ENCODE data around the gene DOCK3. TPM values are rescaled to one million over a fixed set of nuclear protein-coding genes. Genes with fewer than 3 reads are reported as not detected.
A peak's percentile ranks its signal among the peaks of the same experiment; 100 is the strongest.

DOCK3 gene
- total RNA-seq, 5 donors from 2014 or later (not counting 1 experiment from before 2014, with no cell fraction given): 2.0 to 3.2 (median 2.6) TPM

GRCh38 chr3:50671331-50671730 is 3.4 kb upstream of the DOCK3 start:
- CTCF ChIA-PET: no interaction called here
- H3K27me3 Mint-ChIP-seq: peaks cover 10 to 18% of the 10 kb centered on the region in 2 donors
- no peak overlapping the region for H3K27ac Mint-ChIP-seq
- H3K4me1 Mint-ChIP-seq: peaks cover 4 to 7% (median 6%) of the 10 kb centered on the region in 3 donors
- Histone ChIP-seq H3K27me3 (replicated peaks in 1 of 2; ENCODE audit: control insufficient read depth in 2 of 2, extremely low read depth in 1 of 2, insufficient read depth in 2 of 2, low read length in 1 of 2) (peaks cover 11 to 20% of the 10 kb centered on the region in 2 experiments), H3K9me3 (no peaks in the 10 kb centered on the region), H3K36me3 (ENCODE audit: control insufficient read depth in 2 of 2, extremely low read depth in 1 of 2, insufficient read depth in 1 of 2, low read length in 1 of 2) (no peaks in the 10 kb centered on the region), H3K4me3 (ENCODE audit: control insufficient read depth in 1 of 2, extremely low read depth in 1 of 2, low read length in 1 of 2) (no peak overlapping the region), H3K27ac (ENCODE audit: low read length) (no peak overlapping the region), H3K4me1 (ENCODE audit: control insufficient read depth in 1 of 2, extremely low read depth in 1 of 2, insufficient read depth in 2 of 2, low read length in 2 of 2) (peaks cover 2 to 8% of the 10 kb centered on the region in 2 experiments)
- DNase-seq: no peak
- H3K36me3 Mint-ChIP-seq: no peaks in the 10 kb centered on the region
- ATAC-seq (replicated peaks in 1 of 4): no peak
- H3K4me3 Mint-ChIP-seq: no peak overlapping the region
- 62% methylated on average over 4 of the region's 4 CpGs for WGBS (ENCODE audit: insufficient coverage)
- H3K9me3 Mint-ChIP-seq: no peaks in the 10 kb centered on the region
- POLR2A ChIA-PET: no interaction called here

GRCh38 chr3:50672656-50673055 is 2.1 kb upstream of the DOCK3 start:
- H3K4me3 ChIP-seq (ENCODE audit: control insufficient read depth in 1 of 2, extremely low read depth in 1 of 2, low read length in 1 of 2): no peak overlapping the region
- H3K4me1 Mint-ChIP-seq: peaks cover 4 to 7% (median 6%) of the 10 kb centered on the region in 3 donors
- CTCF ChIA-PET: no interaction called here
- 87% methylated on average over 3 of the region's 3 CpGs for WGBS (ENCODE audit: insufficient coverage)
- H3K36me3 Mint-ChIP-seq: no peaks in the 10 kb centered on the region
- peaks cover 2 to 8% of the 10 kb centered on the region in 2 experiments for H3K4me1 ChIP-seq (ENCODE audit: control insufficient read depth in 1 of 2, extremely low read depth in 1 of 2, insufficient read depth in 2 of 2, low read length in 2 of 2)
- no peaks in the 10 kb centered on the region for H3K36me3 ChIP-seq (ENCODE audit: control insufficient read depth in 2 of 2, extremely low read depth in 1 of 2, insufficient read depth in 1 of 2, low read length in 1 of 2)
- H3K27me3 Mint-ChIP-seq: peaks cover 16 to 20% of the 10 kb centered on the region in 2 donors
- ATAC-seq (replicated peaks in 1 of 4) (no peak), DNase-seq (no peak)
- no peak overlapping the region for H3K27ac Mint-ChIP-seq
- H3K4me3 Mint-ChIP-seq: peak overlapping the region in 1 of 3 donors; percentile 75
- no peaks in the 10 kb centered on the region for H3K9me3 ChIP-seq
- peaks cover 17 to 18% of the 10 kb centered on the region in 2 experiments for H3K27me3 ChIP-seq (replicated peaks in 1 of 2; ENCODE audit: control insufficient read depth in 2 of 2, extremely low read depth in 1 of 2, insufficient read depth in 2 of 2, low read length in 1 of 2)
- H3K9me3 Mint-ChIP-seq: no peaks in the 10 kb centered on the region
- H3K27ac ChIP-seq (ENCODE audit: low read length): no peak overlapping the region
- POLR2A ChIA-PET: no interaction called here

- no peaks in the 10 kb centered on the region for H3K9me3 Mint-ChIP-seq
- Histone ChIP-seq H3K4me1 (ENCODE audit: control insufficient read depth in 1 of 2, extremely low read depth in 1 of 2, insufficient read depth in 2 of 2, low read length in 2 of 2) (peaks cover 2 to 8% of the 10 kb centered on the region in 2 experiments), H3K27me3 (replicated peaks in 1 of 2; ENCODE audit: control insufficient read depth in 2 of 2, extremely low read depth in 1 of 2, insufficient read depth in 2 of 2, low read length in 1 of 2) (peaks cover 16 to 23% of the 10 kb centered on the region in 2 experiments), H3K4me3 (ENCODE audit: control insufficient read depth in 1 of 2, extremely low read depth in 1 of 2, low read length in 1 of 2) (no peak overlapping the region), H3K36me3 (ENCODE audit: control insufficient read depth in 2 of 2, extremely low read depth in 1 of 2, insufficient read depth in 1 of 2, low read length in 1 of 2) (no peaks in the 10 kb centered on the region), H3K27ac (ENCODE audit: low read length) (no peak overlapping the region), H3K9me3 (no peaks in the 10 kb centered on the region)
- peaks cover 4 to 7% (median 6%) of the 10 kb centered on the region in 3 donors for H3K4me1 Mint-ChIP-seq
- peak overlapping the region; percentile 55 to 75 (median 65) for H3K4me3 Mint-ChIP-seq
- DNase-seq (no peak), ATAC-seq (replicated peaks in 1 of 4) (no peak)
- WGBS (ENCODE audit: insufficient coverage): no CpG with 5 or more reads among the region's 3 CpGs
- no peak overlapping the region for H3K27ac Mint-ChIP-seq
- H3K27me3 Mint-ChIP-seq: peaks cover 24 to 27% of the 10 kb centered on the region in 2 donors
- ChIA-PET CTCF (no interaction called here), POLR2A (no interaction called here)
- H3K36me3 Mint-ChIP-seq: no peaks in the 10 kb centered on the region
Measured at GRCh38 chr3:50673931-50674330, 796 bp upstream of the DOCK3 start.

GRCh38 chr3:50675179-50676030 is 678 bp downstream of the DOCK3 start:
- peaks cover 27 to 28% of the 10 kb centered on the region in 2 donors for H3K27me3 Mint-ChIP-seq
- H3K4me3 Mint-ChIP-seq: peak overlapping the region; percentile 64 to 80 (median 74)
- Histone ChIP-seq H3K4me1 (ENCODE audit: control insufficient read depth in 1 of 2, extremely low read depth in 1 of 2, insufficient read depth in 2 of 2, low read length in 2 of 2) (peaks cover 2 to 8% of the 10 kb centered on the region in 2 experiments), H3K27ac (ENCODE audit: low read length) (no peak overlapping the region), H3K4me3 (ENCODE audit: control insufficient read depth in 1 of 2, extremely low read depth in 1 of 2, low read length in 1 of 2) (peak overlapping the region in 1 of 2 donors; percentile 60), H3K36me3 (ENCODE audit: control insufficient read depth in 2 of 2, extremely low read depth in 1 of 2, insufficient read depth in 1 of 2, low read length in 1 of 2) (no peaks in the 10 kb centered on the region), H3K9me3 (no peaks in the 10 kb centered on the region), H3K27me3 (replicated peaks in 1 of 2; ENCODE audit: control insufficient read depth in 2 of 2, extremely low read depth in 1 of 2, insufficient read depth in 2 of 2, low read length in 1 of 2) (peaks cover 22 to 23% of the 10 kb centered on the region in 2 experiments)
- ChIA-PET CTCF (interaction anchor here in 1 of 2 donors (0.9 to 1.3 kb wide), 2 partner anchors 8 to 23 kb away, joined by 4 to 5 read pairs; no protein-coding TSS in a partner anchor), POLR2A (no interaction called here)
- H3K9me3 Mint-ChIP-seq: no peaks in the 10 kb centered on the region
- peaks cover 4 to 7% (median 6%) of the 10 kb centered on the region in 3 donors for H3K4me1 Mint-ChIP-seq
- H3K36me3 Mint-ChIP-seq: no peaks in the 10 kb centered on the region
- ATAC-seq (replicated peaks in 1 of 4) (peak; percentile 59 to 69 (median 64)), DNase-seq (peak in 30 of 35 experiments; percentile 3 to 65 (median 30))
- 2% methylated on average over 57 of the region's 65 CpGs for WGBS (ENCODE audit: insufficient coverage)
- H3K27ac Mint-ChIP-seq: no peak overlapping the region

- peak overlapping the region; percentile 34 to 74 (median 46) for H3K4me3 Mint-ChIP-seq
Measured at GRCh38 chr3:50676031-50676705, 1.4 kb downstream of the DOCK3 start.

GRCh38 chr3:50687127-50687751 is 12.5 kb downstream of the DOCK3 start:
- Histone ChIP-seq H3K27ac (ENCODE audit: low read length) (no peak overlapping the region), H3K4me3 (ENCODE audit: control insufficient read depth in 1 of 2, extremely low read depth in 1 of 2, low read length in 1 of 2) (no peak overlapping the region), H3K9me3 (no peaks in the 10 kb centered on the region), H3K4me1 (ENCODE audit: control insufficient read depth in 1 of 2, extremely low read depth in 1 of 2, insufficient read depth in 2 of 2, low read length in 2 of 2) (no peaks in the 10 kb centered on the region), H3K36me3 (ENCODE audit: control insufficient read depth in 2 of 2, extremely low read depth in 1 of 2, insufficient read depth in 1 of 2, low read length in 1 of 2) (no peaks in the 10 kb centered on the region), H3K27me3 (replicated peaks in 1 of 2; ENCODE audit: control insufficient read depth in 2 of 2, extremely low read depth in 1 of 2, insufficient read depth in 2 of 2, low read length in 1 of 2) (peaks cover 0 to 3% of the 10 kb centered on the region in 2 experiments)
- ATAC-seq (replicated peaks in 1 of 4): no peak
- 73% methylated on average over 3 of the region's 7 CpGs for WGBS (ENCODE audit: insufficient coverage)
- no peak for DNase-seq
- Mint-ChIP-seq H3K9me3 (no peaks in the 10 kb centered on the region), H3K27me3 (peaks cover 7% of the 10 kb centered on the region in 2 donors), H3K4me3 (no peak overlapping the region), H3K4me1 (peaks cover 0 to 5% (median 0%) of the 10 kb centered on the region in 3 donors), H3K27ac (no peak overlapping the region), H3K36me3 (no peaks in the 10 kb centered on the region)
- CTCF ChIA-PET: no interaction called here
- POLR2A ChIA-PET: no interaction called here

More at GRCh38 chr3:50676031-50676705, 1.4 kb downstream of the DOCK3 start:
- H3K4me1 ChIP-seq (ENCODE audit: control insufficient read depth in 1 of 2, extremely low read depth in 1 of 2, insufficient read depth in 2 of 2, low read length in 2 of 2): peaks cover 2 to 8% of the 10 kb centered on the region in 2 experiments
- peaks cover 31 to 32% of the 10 kb centered on the region in 2 donors for H3K27me3 Mint-ChIP-seq
- no peak overlapping the region for H3K27ac Mint-ChIP-seq
- H3K27ac ChIP-seq (ENCODE audit: low read length): no peak overlapping the region
- ChIA-PET CTCF (interaction anchor here in 1 of 2 donors (0.9 to 1.3 kb wide), 2 partner anchors 9 to 23 kb away, joined by 4 to 5 read pairs; no protein-coding TSS in a partner anchor), POLR2A (interaction anchor here in 1 of 2 donors (0.6 kb wide), 1 partner anchor 15 kb away, joined by 3 read pairs; no protein-coding TSS in a partner anchor)
- ATAC-seq (replicated peaks in 1 of 4) (no peak), DNase-seq (no peak)
- no peaks in the 10 kb centered on the region for H3K9me3 ChIP-seq
- no peaks in the 10 kb centered on the region for H3K36me3 Mint-ChIP-seq
- H3K4me1 Mint-ChIP-seq: peaks cover 4 to 7% (median 6%) of the 10 kb centered on the region in 3 donors
- no peaks in the 10 kb centered on the region for H3K9me3 Mint-ChIP-seq
- H3K4me3 ChIP-seq (ENCODE audit: control insufficient read depth in 1 of 2, extremely low read depth in 1 of 2, low read length in 1 of 2): no peak overlapping the region
- H3K36me3 ChIP-seq (ENCODE audit: control insufficient read depth in 2 of 2, extremely low read depth in 1 of 2, insufficient read depth in 1 of 2, low read length in 1 of 2): no peaks in the 10 kb centered on the region
- peaks cover 23 to 25% of the 10 kb centered on the region in 2 experiments for H3K27me3 ChIP-seq (replicated peaks in 1 of 2; ENCODE audit: control insufficient read depth in 2 of 2, extremely low read depth in 1 of 2, insufficient read depth in 2 of 2, low read length in 1 of 2)
- WGBS (ENCODE audit: insufficient coverage): 100% methylated on average over 1 of the region's 7 CpGs
